Astrocyte (in vitro differentiated cells and primary cell): ENCODE results near the gene PLEKHG3.

Experiments
- EZH2 ChIP-seq: IDR thresholded peaks from 2 replicates; pipeline ENCODE4 v1.6.1; 2012; ENCODE audit warnings: mild to moderate bottlenecking, low read length, inconsistent platforms; ENCODE audit not compliant: insufficient read depth
- TF ChIP-seq, protein P1 (sequence below): IDR thresholded peaks from 2 replicates; pipeline ENCODE4 v1.5.1; 2011; ENCODE audit warnings: low read depth, mild to moderate bottlenecking, inconsistent platforms, low read length, moderate library complexity; ENCODE audit not compliant: insufficient read depth

GRCh38 chr14:64730681-64731080 is 26.5 kb downstream of the PLEKHG3 start:
- TF ChIP-seq, protein P1, sequence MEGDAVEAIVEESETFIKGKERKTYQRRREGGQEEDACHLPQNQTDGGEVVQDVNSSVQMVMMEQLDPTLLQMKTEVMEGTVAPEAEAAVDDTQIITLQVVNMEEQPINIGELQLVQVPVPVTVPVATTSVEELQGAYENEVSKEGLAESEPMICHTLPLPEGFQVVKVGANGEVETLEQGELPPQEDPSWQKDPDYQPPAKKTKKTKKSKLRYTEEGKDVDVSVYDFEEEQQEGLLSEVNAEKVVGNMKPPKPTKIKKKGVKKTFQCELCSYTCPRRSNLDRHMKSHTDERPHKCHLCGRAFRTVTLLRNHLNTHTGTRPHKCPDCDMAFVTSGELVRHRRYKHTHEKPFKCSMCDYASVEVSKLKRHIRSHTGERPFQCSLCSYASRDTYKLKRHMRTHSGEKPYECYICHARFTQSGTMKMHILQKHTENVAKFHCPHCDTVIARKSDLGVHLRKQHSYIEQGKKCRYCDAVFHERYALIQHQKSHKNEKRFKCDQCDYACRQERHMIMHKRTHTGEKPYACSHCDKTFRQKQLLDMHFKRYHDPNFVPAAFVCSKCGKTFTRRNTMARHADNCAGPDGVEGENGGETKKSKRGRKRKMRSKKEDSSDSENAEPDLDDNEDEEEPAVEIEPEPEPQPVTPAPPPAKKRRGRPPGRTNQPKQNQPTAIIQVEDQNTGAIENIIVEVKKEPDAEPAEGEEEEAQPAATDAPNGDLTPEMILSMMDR, result no peak
- no peak for TF ChIP-seq EZH2
